GM06990 (cell line): ENCODE results near the gene PIK3AP1.
"Not testable (repeated sequence)": the region's sequence is repeated elsewhere in the genome, so short reads cannot be mapped to it uniquely, and the experiment has no call there.

Source experiments
- DNase-seq: peaks from one replicate; pipeline ENCODE4 v3.0.0-alpha.2; 2011; ENCODE audit not compliant: insufficient read length; ENCODE audit errors: extremely low read depth
- H3K27me3 ChIP-seq: replicated peaks from 2 replicates; pipeline ENCODE4 v1.6.0; 2011; ENCODE audit warnings: low read length; ENCODE audit not compliant: control insufficient read depth, insufficient read depth
- H3K36me3 ChIP-seq: 2 replicates; pipeline ENCODE4 v1.5.1; 2011; ENCODE audit warnings: low read length; ENCODE audit not compliant: control insufficient read depth, insufficient read depth
- H3K4me3 ChIP-seq: replicated peaks from 2 replicates; pipeline ENCODE4 v1.5.1; 2011; ENCODE audit warnings: low read depth, mild to moderate bottlenecking, control low read depth, low read length
- TF ChIP-seq, protein P1 (sequence below): IDR thresholded peaks from 2 replicates; pipeline ENCODE4 v1.5.1; 2011; ENCODE audit warnings: low read length, control low read depth, mild to moderate bottlenecking, inconsistent platforms; ENCODE audit not compliant: insufficient read depth, poor library complexity, severe bottlenecking

The PIK3AP1 gene

DNA sequence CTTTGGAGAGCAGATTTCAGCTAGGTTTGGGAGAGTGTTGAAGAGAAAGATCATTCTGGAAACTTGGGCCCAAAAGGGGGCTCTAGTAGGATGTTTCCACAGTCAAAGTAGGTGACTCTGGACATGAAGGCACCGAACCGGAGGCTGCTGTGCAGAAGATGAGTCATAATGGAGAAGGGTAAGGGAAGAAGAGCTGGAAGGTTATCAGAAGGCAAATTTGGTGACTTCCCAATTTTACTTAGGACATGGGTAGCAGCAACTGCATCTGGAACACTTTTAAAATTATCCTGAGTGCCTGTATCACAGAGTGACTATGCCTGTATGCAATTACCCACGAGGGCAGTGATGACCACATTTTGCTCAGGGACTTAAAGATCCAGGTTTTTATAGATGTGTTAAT is 38.8 kb downstream of the PIK3AP1 start:
- no peak for DNase-seq
- no peaks in the 10 kb centered on the region for H3K27me3 ChIP-seq
- peaks cover 9% of the 10 kb centered on the region for H3K36me3 ChIP-seq
- TF ChIP-seq, protein P1, sequence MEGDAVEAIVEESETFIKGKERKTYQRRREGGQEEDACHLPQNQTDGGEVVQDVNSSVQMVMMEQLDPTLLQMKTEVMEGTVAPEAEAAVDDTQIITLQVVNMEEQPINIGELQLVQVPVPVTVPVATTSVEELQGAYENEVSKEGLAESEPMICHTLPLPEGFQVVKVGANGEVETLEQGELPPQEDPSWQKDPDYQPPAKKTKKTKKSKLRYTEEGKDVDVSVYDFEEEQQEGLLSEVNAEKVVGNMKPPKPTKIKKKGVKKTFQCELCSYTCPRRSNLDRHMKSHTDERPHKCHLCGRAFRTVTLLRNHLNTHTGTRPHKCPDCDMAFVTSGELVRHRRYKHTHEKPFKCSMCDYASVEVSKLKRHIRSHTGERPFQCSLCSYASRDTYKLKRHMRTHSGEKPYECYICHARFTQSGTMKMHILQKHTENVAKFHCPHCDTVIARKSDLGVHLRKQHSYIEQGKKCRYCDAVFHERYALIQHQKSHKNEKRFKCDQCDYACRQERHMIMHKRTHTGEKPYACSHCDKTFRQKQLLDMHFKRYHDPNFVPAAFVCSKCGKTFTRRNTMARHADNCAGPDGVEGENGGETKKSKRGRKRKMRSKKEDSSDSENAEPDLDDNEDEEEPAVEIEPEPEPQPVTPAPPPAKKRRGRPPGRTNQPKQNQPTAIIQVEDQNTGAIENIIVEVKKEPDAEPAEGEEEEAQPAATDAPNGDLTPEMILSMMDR = no peak
- no peak overlapping the region for H3K4me3 ChIP-seq

DNA sequence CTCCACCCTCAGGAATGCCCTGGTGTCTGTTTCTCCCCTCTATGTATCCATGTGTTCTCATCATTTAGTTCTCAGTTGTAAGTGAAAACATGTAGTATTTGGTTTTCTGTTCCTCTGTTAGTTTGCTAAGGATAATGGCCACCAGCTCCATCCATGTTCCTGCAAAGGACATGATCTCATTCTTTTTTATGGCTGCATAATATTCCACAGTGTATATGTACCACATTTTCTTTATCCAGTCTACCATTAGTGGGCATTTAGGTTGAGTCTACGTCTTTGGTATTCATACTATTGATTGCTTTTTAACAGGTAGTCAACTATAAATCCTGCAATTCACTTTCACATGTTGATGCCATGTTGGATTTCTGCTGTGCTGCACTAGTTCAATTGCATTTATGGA is 39.9 kb downstream of the PIK3AP1 start:
- H3K4me3 ChIP-seq, H3K27me3 ChIP-seq, DNase-seq, H3K36me3 ChIP-seq: not testable (repeated sequence)

DNA sequence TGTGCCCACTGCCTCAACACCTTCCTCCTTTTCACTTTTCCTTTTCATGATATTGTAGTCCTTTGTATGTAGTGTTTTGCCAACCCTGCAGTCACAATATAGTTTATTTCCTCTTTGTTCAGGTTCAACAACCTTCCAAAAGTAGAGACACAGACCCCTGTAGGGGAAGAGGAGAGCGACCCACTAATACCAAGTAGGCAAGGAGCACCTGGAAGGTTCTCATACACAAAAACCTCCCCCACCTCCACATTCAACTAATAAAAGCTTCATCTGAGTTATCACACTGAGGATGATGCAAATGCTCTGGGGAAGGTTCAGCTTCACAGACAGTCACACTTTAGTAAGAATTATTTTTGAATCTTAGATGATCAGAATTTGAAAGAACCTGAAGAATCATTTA is 41.6 kb downstream of the PIK3AP1 start:
- Histone ChIP-seq H3K27me3 (no peaks in the 10 kb centered on the region), H3K36me3 (peaks cover 2% of the 10 kb centered on the region), H3K4me3 (no peak overlapping the region)
- TF ChIP-seq, protein P1 = no peak
- DNase-seq = no peak

DNA sequence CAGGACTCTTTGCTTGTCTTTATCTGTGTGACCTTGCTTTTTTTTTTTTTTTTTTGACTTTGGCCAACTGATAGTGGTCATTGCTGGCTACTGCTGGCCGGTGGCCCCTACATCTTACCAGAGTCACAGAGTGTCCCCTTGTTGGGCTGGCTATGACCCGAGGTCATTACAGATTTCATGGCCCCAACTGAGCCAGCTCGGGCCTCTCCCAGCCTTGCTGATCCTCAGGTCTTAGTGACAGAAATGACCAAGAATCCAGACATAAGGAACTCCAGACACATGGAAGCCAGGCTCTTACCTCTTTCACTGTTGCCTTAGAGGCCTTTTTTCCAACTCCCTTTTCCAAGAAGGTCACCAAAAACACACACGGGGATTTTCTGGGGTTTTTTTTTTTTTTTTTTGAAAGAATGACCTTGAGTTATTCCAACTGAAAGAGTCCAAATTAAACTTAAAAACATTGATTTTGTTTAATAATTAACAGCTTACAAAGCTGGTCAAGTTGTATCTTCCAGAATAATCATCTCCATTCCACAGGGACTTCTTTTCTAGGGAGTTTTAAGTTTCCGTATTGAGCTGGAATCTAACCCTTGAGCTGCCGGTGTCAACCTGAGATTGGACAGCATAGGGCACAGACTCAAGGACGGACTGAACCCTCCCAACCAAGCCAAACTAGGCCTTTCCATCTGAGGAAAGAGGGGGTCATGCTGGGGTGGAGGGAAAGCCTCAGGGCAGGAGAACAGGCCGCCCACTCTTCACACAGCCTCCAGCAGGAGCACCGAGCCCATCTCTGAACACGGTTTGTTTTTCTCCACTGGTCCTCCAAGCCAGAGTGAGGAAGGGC is 43.8 kb downstream of the PIK3AP1 start:
- TF ChIP-seq, protein P1 = no peak
- no peaks in the 10 kb centered on the region for H3K27me3 ChIP-seq
- no peak for DNase-seq
- H3K4me3 ChIP-seq = no peak overlapping the region
- H3K36me3 ChIP-seq = no peaks in the 10 kb centered on the region; the same call in none of the 2 replicates

DNA sequence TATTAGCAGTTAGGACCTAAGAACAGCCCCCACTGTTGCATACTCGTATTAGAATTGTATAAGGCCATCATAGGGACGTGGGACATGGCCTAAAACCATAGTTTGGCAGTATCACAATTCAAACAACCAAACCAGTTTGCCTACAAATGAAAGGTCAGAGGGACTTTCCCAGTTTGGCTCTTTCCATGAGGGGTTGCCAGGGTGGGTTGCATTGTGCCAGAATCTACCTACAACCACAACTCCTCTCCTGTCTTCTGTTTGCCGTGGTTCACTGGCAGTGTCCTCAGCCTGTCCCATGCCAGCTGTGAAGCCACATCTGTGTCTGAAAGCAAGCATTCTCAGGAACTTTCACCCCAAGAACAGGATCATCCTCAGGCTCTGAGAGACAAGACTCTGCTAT is 44.5 kb downstream of the PIK3AP1 start:
- TF ChIP-seq, protein P1 = no peak
- DNase-seq = no peak
- H3K36me3 ChIP-seq = no peaks in the 10 kb centered on the region; the same call in none of the 2 replicates
- H3K27me3 ChIP-seq = no peaks in the 10 kb centered on the region
- no peak overlapping the region for H3K4me3 ChIP-seq

DNA sequence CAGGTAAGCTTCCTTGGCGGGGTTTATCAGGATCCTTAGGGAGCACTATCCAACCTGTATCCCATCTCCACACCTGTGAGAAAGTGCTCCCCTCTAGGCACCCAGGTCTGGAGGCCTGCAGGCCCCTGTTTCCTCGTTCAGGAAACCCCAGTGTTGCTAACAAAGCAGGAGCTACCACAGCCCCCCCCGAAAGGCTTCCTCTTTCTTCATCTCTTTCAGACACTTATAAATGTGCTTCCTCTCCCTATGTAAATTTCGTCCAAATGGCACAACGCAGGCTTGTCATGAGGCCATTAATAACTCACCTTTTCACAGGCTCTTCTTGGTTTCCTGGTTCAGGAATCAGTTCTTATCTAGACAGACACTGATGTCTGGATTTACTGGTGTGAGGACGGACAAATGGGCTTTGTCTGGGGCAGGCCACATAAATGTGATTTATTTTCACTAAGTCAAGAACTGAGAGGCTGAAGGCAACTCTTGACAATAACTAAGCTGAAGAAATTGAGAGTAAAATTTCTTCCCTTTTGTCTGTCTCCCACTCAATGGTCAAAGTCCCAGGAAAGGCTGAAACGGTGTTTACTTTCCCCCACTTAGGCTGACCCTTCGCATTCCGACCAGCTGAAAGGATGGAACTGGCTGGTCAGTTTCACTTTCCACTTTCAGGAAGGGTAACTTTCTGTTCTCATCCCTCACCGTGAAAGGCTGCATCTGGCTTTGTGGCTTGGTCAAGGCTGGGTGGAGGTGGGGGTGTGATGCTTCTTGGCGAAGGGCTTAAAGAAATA is 46.8 kb downstream of the PIK3AP1 start:
- Histone ChIP-seq H3K36me3 (no peaks in the 10 kb centered on the region; the same call in none of the 2 replicates), H3K27me3 (no peaks in the 10 kb centered on the region), H3K4me3 (0 out of 2 replicates have a peak overlapping the region, but pooled peaks have one; percentile 15)
- TF ChIP-seq, protein P1 = no peak
- DNase-seq = no peak
